RWPE1 (cell line): ENCODE results near the gene TBC1D22A.

Experiments
- CTCF ChIA-PET: fragments of 350-600 bp; sonication (Branson Sonifier 250); formaldehyde crosslinking; extraction: SDS; loops from one replicate; lab custom pipeline; 2021; lab: Yijun Ruan, JAX
- POLR2A ChIA-PET: fragments of 400-600 bp; formaldehyde crosslinking; extraction: SDS; loops from one replicate; lab custom pipeline; 2020; ENCODE audit warnings: antibody characterized with exemption; ENCODE audit not compliant: low non-redundant PET; lab: Yijun Ruan, JAX
- DNase-seq: peaks from one replicate; pipeline ENCODE4 v3.0.0; 2012; ENCODE audit warnings: low spot score
- H3K27ac ChIP-seq: fragments of 450-650 bp; 2 replicates; pipeline ENCODE4 v1.5.1; 2017
- TF ChIP-seq, protein P1 (sequence below): fragments of 450-650 bp; conservative IDR thresholded peaks from 2 replicates; pipeline ENCODE4 v1.5.1; 2017; ENCODE audit warnings: low read depth, mild to moderate bottlenecking

The TBC1D22A gene

DNA sequence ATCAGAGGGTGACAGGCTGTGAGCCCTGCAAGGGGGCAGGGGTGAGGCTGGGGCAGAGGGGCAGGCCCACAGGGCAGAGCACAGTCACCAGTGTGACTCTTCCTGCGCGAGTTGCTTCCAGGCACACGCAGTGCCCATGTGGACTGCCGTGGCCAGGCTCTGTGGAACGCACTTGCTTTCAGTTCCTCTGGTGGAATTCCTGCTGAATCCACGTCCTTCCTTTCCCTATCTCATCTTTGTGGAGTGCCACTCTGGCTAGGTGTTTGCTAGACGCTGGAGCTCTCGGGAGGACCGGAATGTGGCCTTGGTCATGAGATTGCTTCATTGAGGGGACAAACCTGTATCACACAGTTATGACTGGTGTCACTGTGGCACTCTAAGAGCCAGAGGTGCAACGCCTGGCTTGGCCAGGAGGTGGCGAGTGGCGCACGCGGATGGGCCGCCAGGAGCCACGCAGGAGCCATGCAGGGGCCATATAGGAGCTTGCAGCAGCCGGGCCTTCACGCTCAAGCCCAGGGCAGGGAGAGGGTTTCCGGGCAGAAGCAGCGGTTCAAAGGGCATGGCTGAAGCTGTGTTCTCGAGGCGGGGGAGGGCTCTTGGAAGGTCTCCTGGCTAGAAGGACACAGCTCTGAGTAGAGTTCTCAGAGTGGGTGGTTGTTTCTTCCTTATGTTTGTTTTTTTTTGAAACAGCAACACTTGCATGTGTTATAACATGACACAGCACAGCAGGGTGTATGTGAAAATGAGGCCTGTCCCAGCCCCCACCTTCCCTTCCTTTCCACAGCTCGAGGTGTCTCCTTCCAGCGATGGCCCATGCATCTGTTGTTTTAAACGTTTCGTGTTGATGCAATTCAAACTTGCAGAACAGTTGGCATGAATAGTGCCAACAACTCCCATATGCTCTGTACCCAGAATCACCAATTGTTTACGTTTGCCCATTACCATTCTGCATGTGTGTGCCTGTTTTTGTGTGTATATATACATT, 36.2 kb downstream of the TBC1D22A start:
- TF ChIP-seq, protein P1, sequence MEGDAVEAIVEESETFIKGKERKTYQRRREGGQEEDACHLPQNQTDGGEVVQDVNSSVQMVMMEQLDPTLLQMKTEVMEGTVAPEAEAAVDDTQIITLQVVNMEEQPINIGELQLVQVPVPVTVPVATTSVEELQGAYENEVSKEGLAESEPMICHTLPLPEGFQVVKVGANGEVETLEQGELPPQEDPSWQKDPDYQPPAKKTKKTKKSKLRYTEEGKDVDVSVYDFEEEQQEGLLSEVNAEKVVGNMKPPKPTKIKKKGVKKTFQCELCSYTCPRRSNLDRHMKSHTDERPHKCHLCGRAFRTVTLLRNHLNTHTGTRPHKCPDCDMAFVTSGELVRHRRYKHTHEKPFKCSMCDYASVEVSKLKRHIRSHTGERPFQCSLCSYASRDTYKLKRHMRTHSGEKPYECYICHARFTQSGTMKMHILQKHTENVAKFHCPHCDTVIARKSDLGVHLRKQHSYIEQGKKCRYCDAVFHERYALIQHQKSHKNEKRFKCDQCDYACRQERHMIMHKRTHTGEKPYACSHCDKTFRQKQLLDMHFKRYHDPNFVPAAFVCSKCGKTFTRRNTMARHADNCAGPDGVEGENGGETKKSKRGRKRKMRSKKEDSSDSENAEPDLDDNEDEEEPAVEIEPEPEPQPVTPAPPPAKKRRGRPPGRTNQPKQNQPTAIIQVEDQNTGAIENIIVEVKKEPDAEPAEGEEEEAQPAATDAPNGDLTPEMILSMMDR, result peak; percentile 82
- ChIA-PET POLR2A (no interaction called here), CTCF (no interaction called here)
- DNase-seq, result peak; percentile 13
- peak overlapping the region; percentile 4; the same call in 1 of the 2 replicates for H3K27ac ChIP-seq

DNA sequence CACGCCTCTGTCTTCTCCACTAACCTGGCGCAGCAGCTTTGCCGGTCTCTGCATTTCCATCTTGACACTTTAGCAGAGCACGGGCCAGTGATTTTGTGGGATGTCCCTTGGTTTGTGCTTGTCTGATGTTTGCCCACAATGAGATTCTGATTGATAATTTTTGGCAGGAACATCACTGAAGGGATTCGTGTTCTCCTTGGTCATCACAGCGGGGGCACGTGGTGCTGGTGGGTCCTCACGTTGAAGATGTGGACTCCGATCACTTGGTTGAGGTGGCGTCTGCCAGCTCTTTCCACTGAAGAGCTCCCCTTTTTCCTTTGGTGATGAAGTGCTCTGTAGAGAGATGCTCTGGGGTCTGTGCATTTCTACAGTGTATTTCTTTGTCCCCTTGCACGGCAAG, 37.2 kb downstream of the TBC1D22A start:
- TF ChIP-seq, protein P1, result no peak
- H3K27ac ChIP-seq, result no peak overlapping the region
- DNase-seq, result no peak
- ChIA-PET CTCF (no interaction called here), POLR2A (no interaction called here)

DNA sequence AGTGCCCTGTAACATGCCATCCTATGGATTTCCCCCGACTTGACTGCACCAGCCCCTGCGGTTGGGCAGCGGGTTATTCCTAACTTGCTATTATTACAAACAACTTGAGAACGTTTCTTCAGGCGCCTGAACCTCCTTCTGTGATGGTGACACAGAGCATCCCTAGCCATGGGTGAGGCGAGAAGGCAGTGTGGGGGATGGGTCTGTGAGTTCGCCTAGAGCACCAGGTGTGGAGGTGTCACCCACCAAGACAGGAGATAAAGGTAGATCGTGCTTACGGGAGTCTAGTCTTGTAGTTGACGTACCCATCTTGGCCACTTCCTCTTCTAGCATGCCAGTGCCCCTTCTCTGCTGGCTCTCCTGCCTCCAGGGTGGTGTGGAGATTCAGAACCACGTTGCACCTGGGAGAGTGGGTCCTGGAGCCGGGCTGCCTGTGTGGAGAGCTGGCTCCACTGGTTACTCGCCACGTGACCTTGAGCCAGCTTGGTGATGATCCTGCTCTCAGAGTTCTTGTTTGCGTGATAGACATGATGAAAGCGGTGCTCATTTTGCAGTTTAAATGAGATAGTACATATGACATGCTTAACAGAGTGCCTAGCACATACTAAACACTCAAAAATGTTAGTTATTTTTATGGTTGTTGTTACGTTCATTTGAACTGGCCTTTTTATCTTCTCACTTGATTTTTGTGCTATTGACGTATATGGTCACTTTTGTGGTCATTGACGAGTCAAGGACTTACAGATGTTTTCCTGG, 37.8 kb downstream of the TBC1D22A start:
- H3K27ac ChIP-seq, result no peak overlapping the region
- ChIA-PET CTCF (no interaction called here), POLR2A (no interaction called here)
- DNase-seq, result no peak
- TF ChIP-seq, protein P1, result no peak

GRCh38 chr22:46801331-46801811, 38.9 kb downstream of the TBC1D22A start:
- TF ChIP-seq, protein P1, result no peak
- H3K27ac ChIP-seq, result 0 out of 2 replicates have a peak overlapping the region, but pooled peaks have one; percentile 8
- no peak for DNase-seq
- CTCF ChIA-PET, result no interaction called here
- POLR2A ChIA-PET, result no interaction called here

GRCh38 chr22:46801826-46802607, 39.6 kb downstream of the TBC1D22A start:
- TF ChIP-seq, protein P1, result no peak
- ChIA-PET POLR2A (no interaction called here), CTCF (interaction anchor here (0.6 to 1.6 kb wide), 4 partner anchors 18 to 379 kb away, joined by 3 to 5 read pairs (median 4); partner anchors contain the start of gene TBC1D22A)
- 0 out of 2 replicates have a peak overlapping the region, but pooled peaks have one; percentile 8 for H3K27ac ChIP-seq
- no peak for DNase-seq
